IPS-18c (cell line): Measurements from ENCODE around the gene DTNB.
"Not testable (repeated sequence)": the region's sequence is repeated elsewhere in the genome, so short reads cannot be mapped to it uniquely, and the experiment has no call there.

ENCODE experiments used
- H3K4me3 ChIP-seq: 2 replicates; pipeline ENCODE4 v1.7.0; 2013; ENCODE audit warnings: low read depth, mild to moderate bottlenecking, low read length, moderate library complexity; ENCODE audit not compliant: insufficient read depth
- H3K9me3 ChIP-seq: one replicate; pipeline ENCODE4 v1.6.1; 2013; ENCODE audit warnings: mild to moderate bottlenecking, low read length, moderate library complexity; ENCODE audit not compliant: control insufficient read depth, insufficient read depth

Gene DTNB

GRCh38 chr2:25544445-25544844, 128.9 kb downstream of the DTNB start:
- no peak overlapping the region for H3K4me3 ChIP-seq
- H3K9me3 ChIP-seq = no peaks in the 10 kb centered on the region

GRCh38 chr2:25543939-25544338, 129.4 kb downstream of the DTNB start:
- Histone ChIP-seq H3K9me3 (no peaks in the 10 kb centered on the region), H3K4me3 (no peak overlapping the region)

GRCh38 chr2:25541378-25541777, 132.0 kb downstream of the DTNB start:
- Histone ChIP-seq H3K4me3 (no peak overlapping the region), H3K9me3 (no peaks in the 10 kb centered on the region)

GRCh38 chr2:25539136-25539535, 134.2 kb downstream of the DTNB start:
- Histone ChIP-seq H3K9me3 (peaks cover 15% of the 10 kb centered on the region), H3K4me3 (no peak overlapping the region)

GRCh38 chr2:25537526-25537925, 135.9 kb downstream of the DTNB start:
- no peak overlapping the region for H3K4me3 ChIP-seq
- H3K9me3 ChIP-seq = peaks cover 15% of the 10 kb centered on the region

- peaks cover 15% of the 10 kb centered on the region for H3K9me3 ChIP-seq
- not testable (repeated sequence) for H3K4me3 ChIP-seq
Observed at GRCh38 chr2:25535411-25536289, 137.7 kb downstream of the DTNB start.

- H3K4me3 ChIP-seq = not testable (repeated sequence)
- H3K9me3 ChIP-seq = peaks cover 15% of the 10 kb centered on the region
Observed at GRCh38 chr2:25534937-25535336, 138.4 kb downstream of the DTNB start.

GRCh38 chr2:25534455-25534854, 138.9 kb downstream of the DTNB start:
- no peak overlapping the region for H3K4me3 ChIP-seq
- peaks cover 15% of the 10 kb centered on the region for H3K9me3 ChIP-seq

- H3K9me3 ChIP-seq = peaks cover 15% of the 10 kb centered on the region
- H3K4me3 ChIP-seq = not testable (repeated sequence)
Observed at GRCh38 chr2:25533771-25534170, 139.6 kb downstream of the DTNB start.

- Histone ChIP-seq H3K9me3 (peaks cover 15% of the 10 kb centered on the region), H3K4me3 (no peak overlapping the region)
Observed at GRCh38 chr2:25532521-25532920, 140.9 kb downstream of the DTNB start.

- H3K9me3 ChIP-seq = no peaks in the 10 kb centered on the region
- H3K4me3 ChIP-seq = no peak overlapping the region
Observed at GRCh38 chr2:25529034-25529433, 144.3 kb downstream of the DTNB start.

GRCh38 chr2:25528173-25528572, 145.2 kb downstream of the DTNB start:
- no peak overlapping the region for H3K4me3 ChIP-seq

GRCh38 chr2:25524507-25524906, 148.9 kb downstream of the DTNB start:
- Histone ChIP-seq H3K9me3 (no peaks in the 10 kb centered on the region), H3K4me3 (no peak overlapping the region)

More at GRCh38 chr2:25528173-25528572, 145.2 kb downstream of the DTNB start:
- H3K9me3 ChIP-seq = no peaks in the 10 kb centered on the region

GRCh38 chr2:25523060-25523459, 150.3 kb downstream of the DTNB start:
- no peaks in the 10 kb centered on the region for H3K9me3 ChIP-seq
- H3K4me3 ChIP-seq = no peak overlapping the region

GRCh38 chr2:25521665-25522387, 151.6 kb downstream of the DTNB start:
- Histone ChIP-seq H3K4me3 (no peak overlapping the region), H3K9me3 (no peaks in the 10 kb centered on the region)

- H3K4me3 ChIP-seq = no peak overlapping the region
- no peaks in the 10 kb centered on the region for H3K9me3 ChIP-seq
Observed at GRCh38 chr2:25521126-25521525, 152.3 kb downstream of the DTNB start.

GRCh38 chr2:25517701-25518100, 155.7 kb downstream of the DTNB start:
- Histone ChIP-seq H3K9me3 (no peaks in the 10 kb centered on the region), H3K4me3 (no peak overlapping the region)

- Histone ChIP-seq H3K9me3 (no peaks in the 10 kb centered on the region), H3K4me3 (no peak overlapping the region)
Observed at GRCh38 chr2:25514043-25514637, 159.2 kb downstream of the DTNB start.
